ENCODE measurements around the gene THUMPD3.

The THUMPD3 gene

GRCh38 chr3:9397906-9398699 is 35.2 kb downstream of the THUMPD3 start:
- H3K4me1 ChIP-seq (ENCODE audit: low read length) = peaks cover 55% of the 10 kb centered on the region
- H3K79me2 ChIP-seq (ENCODE audit: low read length) = peaks cover 92% of the 10 kb centered on the region
- H3K9me3 ChIP-seq (ENCODE audit: insufficient read depth, low read length) = no peaks in the 10 kb centered on the region
- H3K36me3 ChIP-seq (replicated peaks; ENCODE audit: low read depth, low read length) = peaks cover 44% of the 10 kb centered on the region
- no peak for TF ChIP-seq EZH2phosphoT487 (IDR thresholded peaks at IDR 0.05; ENCODE audit: low read depth)
- TF ChIP-seq, protein P1, sequence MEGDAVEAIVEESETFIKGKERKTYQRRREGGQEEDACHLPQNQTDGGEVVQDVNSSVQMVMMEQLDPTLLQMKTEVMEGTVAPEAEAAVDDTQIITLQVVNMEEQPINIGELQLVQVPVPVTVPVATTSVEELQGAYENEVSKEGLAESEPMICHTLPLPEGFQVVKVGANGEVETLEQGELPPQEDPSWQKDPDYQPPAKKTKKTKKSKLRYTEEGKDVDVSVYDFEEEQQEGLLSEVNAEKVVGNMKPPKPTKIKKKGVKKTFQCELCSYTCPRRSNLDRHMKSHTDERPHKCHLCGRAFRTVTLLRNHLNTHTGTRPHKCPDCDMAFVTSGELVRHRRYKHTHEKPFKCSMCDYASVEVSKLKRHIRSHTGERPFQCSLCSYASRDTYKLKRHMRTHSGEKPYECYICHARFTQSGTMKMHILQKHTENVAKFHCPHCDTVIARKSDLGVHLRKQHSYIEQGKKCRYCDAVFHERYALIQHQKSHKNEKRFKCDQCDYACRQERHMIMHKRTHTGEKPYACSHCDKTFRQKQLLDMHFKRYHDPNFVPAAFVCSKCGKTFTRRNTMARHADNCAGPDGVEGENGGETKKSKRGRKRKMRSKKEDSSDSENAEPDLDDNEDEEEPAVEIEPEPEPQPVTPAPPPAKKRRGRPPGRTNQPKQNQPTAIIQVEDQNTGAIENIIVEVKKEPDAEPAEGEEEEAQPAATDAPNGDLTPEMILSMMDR (IDR thresholded peaks at IDR 0.05; ENCODE audit: low read depth, low read length) = no peak
- H4K20me1 ChIP-seq (ENCODE audit: insufficient read depth, low read length) = peaks cover 74% of the 10 kb centered on the region
- H3K4me2 ChIP-seq (ENCODE audit: low read length) = peak overlapping the region; percentile 73
- peak overlapping the region; percentile 98 for H3K4me3 ChIP-seq (ENCODE audit: low read length)
- no peak overlapping the region for H2AFZ ChIP-seq (ENCODE audit: low read depth, low read length)
- peak overlapping the region; percentile 99 for H3K9ac ChIP-seq (ENCODE audit: low read length)
- no peaks in the 10 kb centered on the region for H3K27me3 ChIP-seq (ENCODE audit: low read depth, low read length)
- peak overlapping the region; percentile 96 for H3K27ac ChIP-seq (ENCODE audit: low read length)

GRCh38 chr3:9398700-9399336 is 36.0 kb downstream of the THUMPD3 start:
- H4K20me1 ChIP-seq (ENCODE audit: insufficient read depth, low read length) = peaks cover 74% of the 10 kb centered on the region
- H3K27ac ChIP-seq (ENCODE audit: low read length) = peak overlapping the region; percentile 96
- no peak overlapping the region for H2AFZ ChIP-seq (ENCODE audit: low read depth, low read length)
- peaks cover 92% of the 10 kb centered on the region for H3K79me2 ChIP-seq (ENCODE audit: low read length)
- peaks cover 37% of the 10 kb centered on the region for H3K36me3 ChIP-seq (replicated peaks; ENCODE audit: low read depth, low read length)
- H3K4me2 ChIP-seq (ENCODE audit: low read length) = peak overlapping the region; percentile 73
- peak overlapping the region; percentile 99 for H3K9ac ChIP-seq (ENCODE audit: low read length)
- H3K4me3 ChIP-seq (ENCODE audit: low read length) = peak overlapping the region; percentile 98
- TF ChIP-seq EZH2phosphoT487 (IDR thresholded peaks at IDR 0.05; ENCODE audit: low read depth) = no peak
- TF ChIP-seq, protein P1 (IDR thresholded peaks at IDR 0.05; ENCODE audit: low read depth, low read length) = no peak
- no peaks in the 10 kb centered on the region for H3K9me3 ChIP-seq (ENCODE audit: insufficient read depth, low read length)
- no peaks in the 10 kb centered on the region for H3K27me3 ChIP-seq (ENCODE audit: low read depth, low read length)
- peaks cover 53% of the 10 kb centered on the region for H3K4me1 ChIP-seq (ENCODE audit: low read length)

DNA sequence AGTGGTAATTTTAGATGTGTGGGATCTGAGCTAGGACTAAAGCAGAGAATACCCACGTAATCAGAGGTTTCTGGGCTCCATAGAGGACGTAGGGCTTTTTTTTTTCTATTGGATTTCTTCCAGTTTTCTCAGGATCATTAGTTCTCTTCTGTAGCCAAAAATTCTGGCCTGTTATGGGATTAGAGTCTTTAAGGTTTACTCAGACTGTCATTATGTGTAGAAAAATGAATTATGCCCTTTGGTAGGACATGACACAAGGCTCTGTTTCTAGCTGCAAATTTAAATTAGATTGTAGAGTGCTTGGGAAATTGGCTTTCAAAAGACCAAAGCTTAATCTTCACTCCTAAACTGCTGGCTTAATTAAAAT is 36.5 kb downstream of the THUMPD3 start:
- Histone ChIP-seq H3K4me2 (ENCODE audit: low read length) (peak overlapping the region; percentile 73), H3K9ac (ENCODE audit: low read length) (peak overlapping the region; percentile 99), H4K20me1 (ENCODE audit: insufficient read depth, low read length) (peaks cover 74% of the 10 kb centered on the region), H3K4me1 (ENCODE audit: low read length) (peaks cover 50% of the 10 kb centered on the region), H2AFZ (ENCODE audit: low read depth, low read length) (no peak overlapping the region), H3K27ac (ENCODE audit: low read length) (peak overlapping the region; percentile 96), H3K27me3 (ENCODE audit: low read depth, low read length) (no peaks in the 10 kb centered on the region), H3K4me3 (ENCODE audit: low read length) (peak overlapping the region; percentile 98), H3K36me3 (replicated peaks; ENCODE audit: low read depth, low read length) (peaks cover 32% of the 10 kb centered on the region), H3K9me3 (ENCODE audit: insufficient read depth, low read length) (no peaks in the 10 kb centered on the region), H3K79me2 (ENCODE audit: low read length) (peaks cover 92% of the 10 kb centered on the region)
- no peak for TF ChIP-seq EZH2phosphoT487 (IDR thresholded peaks at IDR 0.05; ENCODE audit: low read depth)
- TF ChIP-seq, protein P1 (IDR thresholded peaks at IDR 0.05; ENCODE audit: low read depth, low read length) = no peak

GRCh38 chr3:9399746-9400145 is 36.9 kb downstream of the THUMPD3 start:
- no peak for TF ChIP-seq EZH2phosphoT487 (IDR thresholded peaks at IDR 0.05; ENCODE audit: low read depth)
- TF ChIP-seq, protein P1 (IDR thresholded peaks at IDR 0.05; ENCODE audit: low read depth, low read length) = no peak
- Histone ChIP-seq H4K20me1 (ENCODE audit: insufficient read depth, low read length) (peaks cover 74% of the 10 kb centered on the region), H3K79me2 (ENCODE audit: low read length) (peaks cover 92% of the 10 kb centered on the region), H3K4me2 (ENCODE audit: low read length) (peak overlapping the region; percentile 73), H3K4me3 (ENCODE audit: low read length) (peak overlapping the region; percentile 98), H3K27ac (ENCODE audit: low read length) (no peak overlapping the region), H3K4me1 (ENCODE audit: low read length) (peaks cover 50% of the 10 kb centered on the region), H3K9me3 (ENCODE audit: insufficient read depth, low read length) (no peaks in the 10 kb centered on the region), H3K27me3 (ENCODE audit: low read depth, low read length) (no peaks in the 10 kb centered on the region), H3K9ac (ENCODE audit: low read length) (peak overlapping the region; percentile 99), H3K36me3 (replicated peaks; ENCODE audit: low read depth, low read length) (peaks cover 28% of the 10 kb centered on the region), H2AFZ (ENCODE audit: low read depth, low read length) (no peak overlapping the region)

Measured in OCI-LY3 (cell line).